PC-9 (cell line): Measurements from ENCODE around the gene SND1.

Experiments
- EZH2 ChIP-seq: fragments of 200-600 bp; sonication (generic); IDR thresholded peaks from 2 replicates; pipeline ENCODE4 v1.8.0; 2017; ENCODE audit warnings: antibody characterized with exemption, low read depth
- TF ChIP-seq, protein P1 (sequence below): fragments of 200-600 bp; sonication (generic); conservative IDR thresholded peaks from 2 replicates; pipeline ENCODE4 v1.6.1; 2017; ENCODE audit warnings: mixed run types, antibody characterized with exemption, mild to moderate bottlenecking, moderate library complexity

GRCh38 chr7:128141683-128142195 lies 489.7 kb downstream of the SND1 start:
- TF ChIP-seq, protein P1, sequence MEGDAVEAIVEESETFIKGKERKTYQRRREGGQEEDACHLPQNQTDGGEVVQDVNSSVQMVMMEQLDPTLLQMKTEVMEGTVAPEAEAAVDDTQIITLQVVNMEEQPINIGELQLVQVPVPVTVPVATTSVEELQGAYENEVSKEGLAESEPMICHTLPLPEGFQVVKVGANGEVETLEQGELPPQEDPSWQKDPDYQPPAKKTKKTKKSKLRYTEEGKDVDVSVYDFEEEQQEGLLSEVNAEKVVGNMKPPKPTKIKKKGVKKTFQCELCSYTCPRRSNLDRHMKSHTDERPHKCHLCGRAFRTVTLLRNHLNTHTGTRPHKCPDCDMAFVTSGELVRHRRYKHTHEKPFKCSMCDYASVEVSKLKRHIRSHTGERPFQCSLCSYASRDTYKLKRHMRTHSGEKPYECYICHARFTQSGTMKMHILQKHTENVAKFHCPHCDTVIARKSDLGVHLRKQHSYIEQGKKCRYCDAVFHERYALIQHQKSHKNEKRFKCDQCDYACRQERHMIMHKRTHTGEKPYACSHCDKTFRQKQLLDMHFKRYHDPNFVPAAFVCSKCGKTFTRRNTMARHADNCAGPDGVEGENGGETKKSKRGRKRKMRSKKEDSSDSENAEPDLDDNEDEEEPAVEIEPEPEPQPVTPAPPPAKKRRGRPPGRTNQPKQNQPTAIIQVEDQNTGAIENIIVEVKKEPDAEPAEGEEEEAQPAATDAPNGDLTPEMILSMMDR: no peak
- no peak for TF ChIP-seq EZH2
